ENCODE measurements around the gene RNASEL. TPM values are rescaled to one million over a fixed set of nuclear protein-coding genes. Genes with fewer than 3 reads are reported as not detected.
"Not testable (repeated sequence)": the region's sequence is repeated elsewhere in the genome, so short reads cannot be mapped to it uniquely, and the experiment has no call there.

RNASEL gene
- total and polyA plus RNA-seq, 9 donors: 6.7 to 15.0 (median 9.7) TPM

DNA sequence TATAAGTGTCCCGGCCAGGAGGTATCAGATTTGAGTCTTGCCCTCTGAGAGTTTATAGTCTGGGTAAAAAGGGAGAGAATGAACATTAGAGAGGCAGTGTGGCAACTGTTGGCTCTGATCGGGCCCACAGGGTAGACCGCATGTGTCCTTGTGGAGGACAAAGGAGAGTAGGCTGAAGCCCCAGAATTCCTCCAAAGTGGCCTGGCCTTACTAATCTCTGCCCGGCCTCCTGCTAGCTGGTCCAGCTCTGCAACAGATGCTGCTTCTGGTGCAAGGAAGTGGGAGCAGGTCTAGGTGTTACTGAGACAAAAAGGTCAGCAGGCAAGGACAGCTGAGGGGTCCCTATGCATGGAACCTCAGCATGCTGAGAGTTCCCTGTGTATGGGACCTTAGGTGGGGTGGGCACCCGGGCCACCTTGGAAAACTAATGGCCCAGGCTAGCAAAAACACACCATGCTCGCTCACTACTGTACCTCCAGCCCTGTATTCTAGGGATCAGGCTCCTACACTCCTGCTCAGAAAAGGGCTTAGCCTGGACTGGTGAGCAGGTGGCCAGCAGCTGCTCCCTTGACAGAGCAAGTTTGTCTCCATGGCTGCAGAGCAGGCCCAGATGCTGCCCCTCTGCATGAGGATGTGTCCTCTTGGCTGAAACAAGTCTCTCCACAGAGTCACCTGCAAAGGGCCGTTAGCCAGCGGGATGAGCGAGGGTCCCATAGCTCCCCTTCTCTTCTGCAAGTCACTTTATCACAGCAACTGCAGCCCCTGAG lies 45.4 kb upstream of the RNASEL start:
- WGBS, 3 donors: 80 to 86% (median 81%) methylated on average over 9 of the region's 9 CpGs
- no peak for TF ChIP-seq POLR2A (IDR thresholded peaks at IDR 0.05)
- TF ChIP-seq EP300 (IDR thresholded peaks at IDR 0.05): no peak
- no peak for TF ChIP-seq CTCF (IDR thresholded peaks at IDR 0.05)
- H3K27me3 ChIP-seq: no peaks in the 10 kb centered on the region
- H3K36me3 ChIP-seq: no peaks in the 10 kb centered on the region
- no peak overlapping the region for H3K4me3 ChIP-seq
- DNase-seq: no peak
- no peaks in the 10 kb centered on the region for H3K9me3 ChIP-seq
- no peak overlapping the region for H3K27ac ChIP-seq
- no peaks in the 10 kb centered on the region for H3K4me1 ChIP-seq (ENCODE audit: insufficient read depth)
- intact Hi-C loops (cut with DNase I): no loop called here

GRCh38 chr1:182633657-182634281 lies 44.7 kb upstream of the RNASEL start:
- DNase-seq: no peak
- WGBS, 3 donors: 79 to 83% (median 81%) methylated on average over 11 of the region's 11 CpGs

DNA sequence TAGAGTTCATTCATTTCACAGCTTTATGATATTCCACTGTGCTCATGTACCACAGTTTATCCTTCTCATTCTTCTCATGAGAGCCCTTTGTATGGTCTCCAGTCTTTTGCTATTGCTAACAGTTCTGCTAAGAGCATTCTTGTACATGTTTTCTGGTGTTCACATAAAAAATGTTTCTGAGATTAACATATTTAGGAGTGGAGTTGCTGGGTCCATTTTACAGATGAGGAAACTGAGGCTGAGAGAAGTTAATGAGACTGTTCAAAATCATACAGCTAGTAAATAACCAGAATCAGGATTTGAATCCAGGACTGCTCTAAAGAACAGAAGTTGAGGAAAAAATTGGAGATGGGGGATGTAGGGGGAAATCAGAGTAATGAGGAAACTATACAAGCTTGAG lies 44.0 kb upstream of the RNASEL start:
- intact Hi-C loops (cut with DNase I): no loop called here
- Histone ChIP-seq H3K4me1 (ENCODE audit: insufficient read depth) (no peaks in the 10 kb centered on the region), H3K36me3 (no peaks in the 10 kb centered on the region), H3K27ac (no peak overlapping the region), H3K4me3 (no peak overlapping the region), H3K9me3 (no peaks in the 10 kb centered on the region), H3K27me3 (no peaks in the 10 kb centered on the region)
- DNase-seq: no peak
- no peak for TF ChIP-seq EP300 (IDR thresholded peaks at IDR 0.05)
- TF ChIP-seq POLR2A (IDR thresholded peaks at IDR 0.05): no peak
- no peak for TF ChIP-seq CTCF (IDR thresholded peaks at IDR 0.05)

More at GRCh38 chr1:182633657-182634281, 44.7 kb upstream of the RNASEL start:
- Histone ChIP-seq H3K27me3 (no peaks in the 10 kb centered on the region), H3K36me3 (no peaks in the 10 kb centered on the region), H3K4me3 (no peak overlapping the region), H3K27ac (no peak overlapping the region), H3K4me1 (ENCODE audit: insufficient read depth) (no peaks in the 10 kb centered on the region), H3K9me3 (no peaks in the 10 kb centered on the region)
- intact Hi-C loops (cut with DNase I): no loop called here
- TF ChIP-seq EP300 (IDR thresholded peaks at IDR 0.05) (no peak), CTCF (IDR thresholded peaks at IDR 0.05) (no peak), POLR2A (IDR thresholded peaks at IDR 0.05) (no peak)

- H3K4me1 ChIP-seq (ENCODE audit: insufficient read depth); intact Hi-C loops (cut with DNase I); H3K27ac ChIP-seq; H3K4me3 ChIP-seq; H3K36me3 ChIP-seq; DNase-seq; H3K9me3 ChIP-seq; H3K27me3 ChIP-seq: not testable (repeated sequence)
- 74 to 77% (median 77%) methylated on average over 12 of the region's 12 CpGs for WGBS, 3 donors
Measured at GRCh38 chr1:182632441-182632857, 43.4 kb upstream of the RNASEL start.

DNA sequence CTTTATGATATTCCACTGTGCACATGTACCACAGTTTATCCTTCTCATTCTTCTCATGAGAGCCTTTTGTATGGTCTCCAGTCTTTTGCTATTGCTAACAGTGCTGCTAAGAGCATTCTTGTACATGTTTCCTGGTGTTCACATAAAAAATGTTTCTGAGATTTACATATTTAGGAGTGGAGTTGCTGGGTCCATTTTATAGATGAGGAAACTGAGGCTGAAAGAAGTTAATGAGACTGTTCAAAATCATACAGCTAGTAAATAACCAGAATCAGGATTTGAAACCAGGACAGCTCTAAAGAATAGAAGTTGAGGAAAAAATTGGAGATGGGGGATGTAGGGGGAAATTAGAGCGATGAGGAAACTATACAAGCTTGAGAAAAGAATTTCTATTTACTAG lies 42.9 kb upstream of the RNASEL start:
- no peak overlapping the region for H3K4me3 ChIP-seq
- no peak overlapping the region for H3K27ac ChIP-seq
- 86 to 95% (median 92%) methylated on average over 1 of the region's 1 CpG for WGBS, 3 donors
- H3K36me3 ChIP-seq: no peaks in the 10 kb centered on the region
- no peaks in the 10 kb centered on the region for H3K9me3 ChIP-seq
- DNase-seq: no peak
- intact Hi-C loops (cut with DNase I): no loop called here
- no peaks in the 10 kb centered on the region for H3K4me1 ChIP-seq (ENCODE audit: insufficient read depth)
- H3K27me3 ChIP-seq: no peaks in the 10 kb centered on the region
- TF ChIP-seq CTCF (IDR thresholded peaks at IDR 0.05): no peak
- TF ChIP-seq POLR2A (IDR thresholded peaks at IDR 0.05): no peak
- no peak for TF ChIP-seq EP300 (IDR thresholded peaks at IDR 0.05)
